Measurements from ENCODE around the gene CNTFR.

Gene CNTFR

GRCh38 chr9:34573599-34574325, 15.8 kb downstream of the CNTFR start:
- Mint-ChIP-seq H3K4me1 (peaks cover 94% of the 10 kb centered on the region), H3K4me3 (peak overlapping the region; percentile 32), H3K36me3 (ENCODE audit: low read depth) (no peaks in the 10 kb centered on the region), H3K9me3 (no peaks in the 10 kb centered on the region), H3K27me3 (ENCODE audit: low read depth, poor library complexity) (peaks cover 5% of the 10 kb centered on the region), H3K27ac (peak overlapping the region; percentile 15)
- no peak for TF ChIP-seq CTCF (IDR thresholded peaks at IDR 0.05)
- DNase-seq: peak; percentile 37

GRCh38 chr9:34572628-34573027, 16.9 kb downstream of the CNTFR start:
- Mint-ChIP-seq H3K4me3 (no peak overlapping the region), H3K27me3 (ENCODE audit: low read depth, poor library complexity) (peaks cover 5% of the 10 kb centered on the region), H3K9me3 (no peaks in the 10 kb centered on the region), H3K36me3 (ENCODE audit: low read depth) (peaks cover 6% of the 10 kb centered on the region), H3K27ac (no peak overlapping the region), H3K4me1 (peaks cover 99% of the 10 kb centered on the region)
- no peak for TF ChIP-seq CTCF (IDR thresholded peaks at IDR 0.05)
- no peak for DNase-seq

- H3K27ac Mint-ChIP-seq: no peak overlapping the region
- no peaks in the 10 kb centered on the region for H3K9me3 Mint-ChIP-seq
- no peak for TF ChIP-seq CTCF (IDR thresholded peaks at IDR 0.05)
- no peak for DNase-seq
- peaks cover 5% of the 10 kb centered on the region for H3K27me3 Mint-ChIP-seq (ENCODE audit: low read depth, poor library complexity)
- no peak overlapping the region for H3K4me3 Mint-ChIP-seq
- peaks cover 99% of the 10 kb centered on the region for H3K4me1 Mint-ChIP-seq
- H3K36me3 Mint-ChIP-seq (ENCODE audit: low read depth): peaks cover 11% of the 10 kb centered on the region
These were observed 17.4 kb downstream of the CNTFR start for GRCh38 chr9:34572092-34572491.

- TF ChIP-seq CTCF (IDR thresholded peaks at IDR 0.05): no peak
- peak overlapping the region; percentile 52 for H3K4me3 Mint-ChIP-seq
- H3K27me3 Mint-ChIP-seq (ENCODE audit: low read depth, poor library complexity): peaks cover 5% of the 10 kb centered on the region
- H3K9me3 Mint-ChIP-seq: no peaks in the 10 kb centered on the region
- H3K27ac Mint-ChIP-seq: peak overlapping the region; percentile 92
- H3K36me3 Mint-ChIP-seq (ENCODE audit: low read depth): peaks cover 15% of the 10 kb centered on the region
- peaks cover 99% of the 10 kb centered on the region for H3K4me1 Mint-ChIP-seq
- no peak for DNase-seq
These were observed 18.1 kb downstream of the CNTFR start for GRCh38 chr9:34571481-34571810.

GRCh38 chr9:34570809-34571480, 18.6 kb downstream of the CNTFR start:
- Mint-ChIP-seq H3K27me3 (ENCODE audit: low read depth, poor library complexity) (peaks cover 5% of the 10 kb centered on the region), H3K4me1 (peaks cover 99% of the 10 kb centered on the region), H3K36me3 (ENCODE audit: low read depth) (peaks cover 15% of the 10 kb centered on the region), H3K27ac (peak overlapping the region; percentile 92), H3K9me3 (no peaks in the 10 kb centered on the region), H3K4me3 (peak overlapping the region; percentile 66)
- no peak for DNase-seq
- TF ChIP-seq CTCF (IDR thresholded peaks at IDR 0.05): no peak

- Mint-ChIP-seq H3K9me3 (no peaks in the 10 kb centered on the region), H3K27ac (peak overlapping the region; percentile 47), H3K4me3 (peak overlapping the region; percentile 66), H3K4me1 (peaks cover 99% of the 10 kb centered on the region), H3K27me3 (ENCODE audit: low read depth, poor library complexity) (peaks cover 5% of the 10 kb centered on the region), H3K36me3 (ENCODE audit: low read depth) (peaks cover 15% of the 10 kb centered on the region)
- DNase-seq: no peak
- TF ChIP-seq CTCF (IDR thresholded peaks at IDR 0.05): no peak
These were observed 19.1 kb downstream of the CNTFR start for GRCh38 chr9:34570376-34570775.
